ENCODE data around the gene CYTH3.

DNA sequence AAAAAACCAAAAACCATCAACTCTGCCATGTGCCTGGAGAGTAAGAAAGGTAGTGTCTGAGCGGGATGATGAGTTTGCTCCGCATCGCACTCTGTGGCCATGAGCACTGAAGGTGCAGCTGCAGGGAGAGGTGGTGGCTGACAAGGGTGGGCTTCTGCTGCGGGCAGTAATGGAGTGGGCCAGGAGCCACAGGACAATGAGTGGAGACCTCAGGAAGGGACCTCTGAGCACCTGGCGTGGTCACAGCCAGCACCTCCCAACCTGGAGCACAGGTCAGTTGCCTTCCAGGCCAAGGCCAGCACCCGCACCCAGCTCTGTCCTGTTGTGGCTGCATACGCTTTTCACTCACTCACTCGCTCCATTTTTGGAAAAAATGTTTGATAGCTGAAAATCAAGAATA is 125.8 kb downstream of the CYTH3 start:
- TF ChIP-seq, protein P1, sequence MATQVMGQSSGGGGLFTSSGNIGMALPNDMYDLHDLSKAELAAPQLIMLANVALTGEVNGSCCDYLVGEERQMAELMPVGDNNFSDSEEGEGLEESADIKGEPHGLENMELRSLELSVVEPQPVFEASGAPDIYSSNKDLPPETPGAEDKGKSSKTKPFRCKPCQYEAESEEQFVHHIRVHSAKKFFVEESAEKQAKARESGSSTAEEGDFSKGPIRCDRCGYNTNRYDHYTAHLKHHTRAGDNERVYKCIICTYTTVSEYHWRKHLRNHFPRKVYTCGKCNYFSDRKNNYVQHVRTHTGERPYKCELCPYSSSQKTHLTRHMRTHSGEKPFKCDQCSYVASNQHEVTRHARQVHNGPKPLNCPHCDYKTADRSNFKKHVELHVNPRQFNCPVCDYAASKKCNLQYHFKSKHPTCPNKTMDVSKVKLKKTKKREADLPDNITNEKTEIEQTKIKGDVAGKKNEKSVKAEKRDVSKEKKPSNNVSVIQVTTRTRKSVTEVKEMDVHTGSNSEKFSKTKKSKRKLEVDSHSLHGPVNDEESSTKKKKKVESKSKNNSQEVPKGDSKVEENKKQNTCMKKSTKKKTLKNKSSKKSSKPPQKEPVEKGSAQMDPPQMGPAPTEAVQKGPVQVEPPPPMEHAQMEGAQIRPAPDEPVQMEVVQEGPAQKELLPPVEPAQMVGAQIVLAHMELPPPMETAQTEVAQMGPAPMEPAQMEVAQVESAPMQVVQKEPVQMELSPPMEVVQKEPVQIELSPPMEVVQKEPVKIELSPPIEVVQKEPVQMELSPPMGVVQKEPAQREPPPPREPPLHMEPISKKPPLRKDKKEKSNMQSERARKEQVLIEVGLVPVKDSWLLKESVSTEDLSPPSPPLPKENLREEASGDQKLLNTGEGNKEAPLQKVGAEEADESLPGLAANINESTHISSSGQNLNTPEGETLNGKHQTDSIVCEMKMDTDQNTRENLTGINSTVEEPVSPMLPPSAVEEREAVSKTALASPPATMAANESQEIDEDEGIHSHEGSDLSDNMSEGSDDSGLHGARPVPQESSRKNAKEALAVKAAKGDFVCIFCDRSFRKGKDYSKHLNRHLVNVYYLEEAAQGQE (IDR thresholded peaks at IDR 0.05; ENCODE audit: low read depth) = no peak
- TF ChIP-seq, protein P2, sequence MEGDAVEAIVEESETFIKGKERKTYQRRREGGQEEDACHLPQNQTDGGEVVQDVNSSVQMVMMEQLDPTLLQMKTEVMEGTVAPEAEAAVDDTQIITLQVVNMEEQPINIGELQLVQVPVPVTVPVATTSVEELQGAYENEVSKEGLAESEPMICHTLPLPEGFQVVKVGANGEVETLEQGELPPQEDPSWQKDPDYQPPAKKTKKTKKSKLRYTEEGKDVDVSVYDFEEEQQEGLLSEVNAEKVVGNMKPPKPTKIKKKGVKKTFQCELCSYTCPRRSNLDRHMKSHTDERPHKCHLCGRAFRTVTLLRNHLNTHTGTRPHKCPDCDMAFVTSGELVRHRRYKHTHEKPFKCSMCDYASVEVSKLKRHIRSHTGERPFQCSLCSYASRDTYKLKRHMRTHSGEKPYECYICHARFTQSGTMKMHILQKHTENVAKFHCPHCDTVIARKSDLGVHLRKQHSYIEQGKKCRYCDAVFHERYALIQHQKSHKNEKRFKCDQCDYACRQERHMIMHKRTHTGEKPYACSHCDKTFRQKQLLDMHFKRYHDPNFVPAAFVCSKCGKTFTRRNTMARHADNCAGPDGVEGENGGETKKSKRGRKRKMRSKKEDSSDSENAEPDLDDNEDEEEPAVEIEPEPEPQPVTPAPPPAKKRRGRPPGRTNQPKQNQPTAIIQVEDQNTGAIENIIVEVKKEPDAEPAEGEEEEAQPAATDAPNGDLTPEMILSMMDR (IDR thresholded peaks at IDR 0.05 in 2 of 3, conservative IDR thresholded peaks at IDR 0.05 in 1 of 3; ENCODE audit: borderline replicate concordance in 1 of 3, insufficient read depth in 1 of 3, low read depth in 2 of 3, low read length in 2 of 3) = no peak
- no peak for TF ChIP-seq ZBTB33 (IDR thresholded peaks at IDR 0.05; ENCODE audit: extremely low read depth, insufficient replicate concordance, low read length)
